PC-9 (cell line): ENCODE results near the gene SHROOM2. TPM values are rescaled to one million over a fixed set of nuclear protein-coding genes. Genes with fewer than 3 reads are reported as not detected.

Experiments
- BruUV-seq: library from RNA; stranded (reverse); fragments of 400-500 nt; replicated peaks from 2 replicates; lab custom pipeline; 2021; lab: Mats Ljungman, UMichigan
- CTCF ChIA-PET: fragments of 300-600 bp; sonication (Branson Sonifier 250); formaldehyde crosslinking; loops from one replicate; lab custom pipeline; 2022; ENCODE audit warnings: antibody characterized with exemption; lab: Charles Lee
- POLR2A ChIA-PET: fragments of 300-600 bp; sonication (Branson Sonifier 250); formaldehyde crosslinking; loops from one replicate; lab custom pipeline; 2022; ENCODE audit warnings: antibody characterized with exemption; ENCODE audit not compliant: unreplicated experiment; lab: Charles Lee
- DNase-seq, 2 experiments: peaks; one replicate each; pipeline versions ENCODE4 v3.0.0 to v3.0.0-alpha.2; 2015 to 2022; ENCODE audit warnings: mixed read lengths in 1 of 2
- H2AFZ ChIP-seq: fragments of 200-600 bp; sonication (generic); 2 replicates; pipeline ENCODE4 v1.8.1; 2017; ENCODE audit warnings: antibody characterized with exemption
- H3F3A ChIP-seq: fragments of 200-600 bp; sonication (generic); 2 replicates; pipeline ENCODE4 v1.8.1; 2017; ENCODE audit warnings: antibody characterized with exemption, mild to moderate bottlenecking, low read depth; ENCODE audit not compliant: insufficient read depth
- H3K27ac ChIP-seq: fragments of 200-600 bp; sonication (generic); 2 replicates; pipeline ENCODE4 v1.6.1; 2016; ENCODE audit warnings: mixed run types
- H3K27me3 ChIP-seq: fragments of 200-600 bp; sonication (generic); 2 replicates; pipeline ENCODE4 v1.6.1; 2016; ENCODE audit warnings: low read depth, mixed run types; ENCODE audit not compliant: insufficient read depth
- H3K36me3 ChIP-seq: fragments of 200-600 bp; sonication (generic); 2 replicates; pipeline ENCODE4 v1.6.1; 2016; ENCODE audit warnings: low read depth, mixed run types
- H3K4me1 ChIP-seq: fragments of 200-600 bp; sonication (generic); replicated peaks from 2 replicates; pipeline ENCODE4 v1.6.1; 2016; ENCODE audit warnings: mixed run types; ENCODE audit not compliant: insufficient read depth
- H3K4me2 ChIP-seq: fragments of 200-600 bp; sonication (generic); 2 replicates; pipeline ENCODE4 v1.6.1; 2017; ENCODE audit warnings: mixed run types
- H3K4me3 ChIP-seq: fragments of 200-600 bp; sonication (generic); 2 replicates; pipeline ENCODE4 v1.6.1; 2016; ENCODE audit warnings: mixed run types
- H3K79me2 ChIP-seq: fragments of 200-600 bp; sonication (generic); 2 replicates; pipeline ENCODE4 v1.6.1; 2017; ENCODE audit warnings: low read depth, mixed run types
- H3K9me2 ChIP-seq: fragments of 200-600 bp; sonication (generic); 2 replicates; pipeline ENCODE4 v1.8.1; 2017; ENCODE audit warnings: mild to moderate bottlenecking; ENCODE audit not compliant: insufficient read depth
- H3K9me3 ChIP-seq: fragments of 200-600 bp; sonication (generic); 2 replicates; pipeline ENCODE4 v1.8.1; 2016; ENCODE audit warnings: low read depth; ENCODE audit not compliant: insufficient read depth
- H4K20me1 ChIP-seq: fragments of 200-600 bp; sonication (generic); 2 replicates; pipeline ENCODE4 v1.8.1; 2017; ENCODE audit not compliant: insufficient read depth
- EZH2 ChIP-seq: fragments of 200-600 bp; sonication (generic); IDR thresholded peaks from 2 replicates; pipeline ENCODE4 v1.8.0; 2017; ENCODE audit warnings: antibody characterized with exemption, low read depth
- intact Hi-C: fragments of 100-400 bp; cut with micrococcal nuclease; formaldehyde crosslinking; loops from one replicate; pipeline ENCODE4 v1.10.0; 2022; ENCODE audit not compliant: unreplicated experiment
- total RNA-seq: library from RNA; stranded (reverse); gene quantifications from 2 replicates; pipeline ENCODE4 v1.2.3, GENCODE V29; 2021
- TF ChIP-seq, protein P1 (sequence below): fragments of 200-600 bp; sonication (generic); conservative IDR thresholded peaks from 2 replicates; pipeline ENCODE4 v1.6.1; 2017; ENCODE audit warnings: mixed run types, antibody characterized with exemption, mild to moderate bottlenecking, moderate library complexity

SHROOM2 gene
- total RNA-seq, 1 experiment from 2014 or later: 0.17 TPM

DNA sequence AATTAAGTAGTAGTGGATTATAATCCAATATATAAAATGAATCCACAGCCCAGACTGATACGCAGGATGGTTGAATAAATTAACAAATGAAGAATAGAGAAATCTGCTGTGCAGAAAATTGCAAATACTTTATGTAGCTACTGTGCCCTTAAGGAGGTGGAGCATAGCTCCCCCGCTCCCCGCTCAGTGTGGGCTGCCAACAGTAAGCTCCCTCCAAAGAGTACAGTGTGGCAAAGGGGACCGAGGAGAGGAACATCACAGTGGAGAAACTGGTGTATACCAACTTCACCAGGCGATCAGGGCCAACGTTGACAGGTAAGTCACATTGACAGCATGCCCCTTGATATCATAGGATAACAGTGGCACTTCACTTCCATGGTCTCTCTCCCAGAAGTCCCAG lies 123.0 kb downstream of the SHROOM2 start:
- Histone ChIP-seq H2AFZ (no peak overlapping the region), H3K4me1 (peaks cover 74% of the 10 kb centered on the region), H3K9me3 (no peaks in the 10 kb centered on the region), H3K9me2 (no peaks in the 10 kb centered on the region), H3K36me3 (no peaks in the 10 kb centered on the region), H4K20me1 (no peaks in the 10 kb centered on the region), H3K4me3 (no peak overlapping the region; the same call in 1 of the 2 replicates), H3K79me2 (no peaks in the 10 kb centered on the region), H3K27ac (peak overlapping the region; percentile 96), H3K4me2 (peak overlapping the region; percentile 26; the same call in 1 of the 2 replicates), H3K27me3 (no peaks in the 10 kb centered on the region), H3F3A (peaks cover 35% of the 10 kb centered on the region)
- intact Hi-C loops: no loop called here
- TF ChIP-seq, protein P1, sequence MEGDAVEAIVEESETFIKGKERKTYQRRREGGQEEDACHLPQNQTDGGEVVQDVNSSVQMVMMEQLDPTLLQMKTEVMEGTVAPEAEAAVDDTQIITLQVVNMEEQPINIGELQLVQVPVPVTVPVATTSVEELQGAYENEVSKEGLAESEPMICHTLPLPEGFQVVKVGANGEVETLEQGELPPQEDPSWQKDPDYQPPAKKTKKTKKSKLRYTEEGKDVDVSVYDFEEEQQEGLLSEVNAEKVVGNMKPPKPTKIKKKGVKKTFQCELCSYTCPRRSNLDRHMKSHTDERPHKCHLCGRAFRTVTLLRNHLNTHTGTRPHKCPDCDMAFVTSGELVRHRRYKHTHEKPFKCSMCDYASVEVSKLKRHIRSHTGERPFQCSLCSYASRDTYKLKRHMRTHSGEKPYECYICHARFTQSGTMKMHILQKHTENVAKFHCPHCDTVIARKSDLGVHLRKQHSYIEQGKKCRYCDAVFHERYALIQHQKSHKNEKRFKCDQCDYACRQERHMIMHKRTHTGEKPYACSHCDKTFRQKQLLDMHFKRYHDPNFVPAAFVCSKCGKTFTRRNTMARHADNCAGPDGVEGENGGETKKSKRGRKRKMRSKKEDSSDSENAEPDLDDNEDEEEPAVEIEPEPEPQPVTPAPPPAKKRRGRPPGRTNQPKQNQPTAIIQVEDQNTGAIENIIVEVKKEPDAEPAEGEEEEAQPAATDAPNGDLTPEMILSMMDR: no peak
- CTCF ChIA-PET: no interaction called here
- POLR2A ChIA-PET: no interaction called here
- no TSS peak for BruUV-seq
- DNase-seq: no peak

DNA sequence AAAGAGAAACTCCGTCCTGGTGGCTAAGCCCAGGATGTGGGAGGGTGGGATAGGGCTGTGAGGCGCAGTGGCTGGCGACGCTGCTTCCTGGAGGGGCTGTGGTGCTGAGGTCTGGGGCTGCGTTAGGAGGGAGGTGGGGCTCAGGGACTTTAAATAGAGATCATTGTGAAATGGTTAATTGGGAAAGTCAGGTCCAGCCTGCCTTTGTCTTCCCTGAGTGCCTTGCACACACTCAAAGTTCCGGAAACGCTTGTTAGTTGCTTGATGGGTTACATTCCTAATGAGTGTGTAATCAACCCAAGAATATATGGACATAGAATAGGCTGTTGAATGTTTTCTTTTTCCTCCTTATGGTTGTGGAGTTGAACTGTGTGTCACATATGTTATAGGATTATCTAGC lies 125.3 kb downstream of the SHROOM2 start:
- peak overlapping the region; percentile 81 for H3K4me2 ChIP-seq
- H4K20me1 ChIP-seq: no peaks in the 10 kb centered on the region
- peak; percentile 27 to 91 for DNase-seq
- H3F3A ChIP-seq: peaks cover 32% of the 10 kb centered on the region
- H3K4me1 ChIP-seq: peaks cover 66% of the 10 kb centered on the region
- H3K27me3 ChIP-seq: no peaks in the 10 kb centered on the region
- H3K27ac ChIP-seq: peak overlapping the region; percentile 92
- BruUV-seq: no TSS peak
- intact Hi-C loops: no loop called here
- H3K79me2 ChIP-seq: no peaks in the 10 kb centered on the region
- ChIA-PET CTCF (no interaction called here), POLR2A (no interaction called here)
- H2AFZ ChIP-seq: no peak overlapping the region
- TF ChIP-seq, protein P1: no peak
- TF ChIP-seq EZH2: no peak
- peak overlapping the region; percentile 44; the same call in 1 of the 2 replicates for H3K4me3 ChIP-seq
- H3K9me2 ChIP-seq: no peaks in the 10 kb centered on the region
- H3K36me3 ChIP-seq: no peaks in the 10 kb centered on the region
- no peaks in the 10 kb centered on the region for H3K9me3 ChIP-seq

DNA sequence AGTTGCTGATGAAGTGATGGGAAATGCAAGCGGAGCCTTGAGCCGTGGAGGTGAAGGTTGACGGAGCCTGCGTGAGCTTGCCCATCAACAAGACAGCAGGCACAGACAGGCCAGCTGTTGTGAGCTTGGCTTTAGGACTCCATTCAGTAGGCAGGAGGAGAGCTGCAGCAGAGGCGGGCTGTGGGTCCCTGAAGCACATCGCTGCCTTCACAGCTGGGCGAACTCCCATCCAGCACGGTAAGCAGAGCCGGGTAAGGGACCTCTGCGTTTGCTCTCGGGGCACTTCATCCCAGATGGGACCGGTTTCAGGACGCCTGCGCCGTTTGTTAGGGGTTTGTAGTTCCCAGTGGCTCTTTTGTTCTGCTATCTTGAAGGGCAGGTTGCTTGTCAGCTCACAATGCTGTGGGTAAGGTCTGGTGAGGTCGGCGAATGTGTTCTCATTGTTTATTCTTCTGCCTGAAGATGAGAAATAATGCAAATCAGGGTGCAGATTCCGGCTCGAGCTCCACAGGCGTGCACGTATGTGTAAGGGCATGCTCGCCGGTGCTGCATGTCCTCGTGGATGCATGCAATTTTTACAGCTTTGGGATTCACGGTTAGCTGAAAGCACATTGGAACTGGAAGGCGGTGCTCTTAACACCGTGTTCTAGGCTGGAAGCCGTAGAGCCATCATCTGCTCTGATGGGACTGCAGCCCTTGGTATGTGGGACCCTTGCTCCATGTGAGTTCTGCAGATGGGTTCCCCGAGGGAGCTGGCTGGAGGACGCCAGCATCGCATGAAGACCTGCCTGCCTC lies 126.3 kb downstream of the SHROOM2 start:
- H3K9me3 ChIP-seq: no peaks in the 10 kb centered on the region
- TF ChIP-seq, protein P1: no peak
- no peak for TF ChIP-seq EZH2
- no peaks in the 10 kb centered on the region for H3K9me2 ChIP-seq
- intact Hi-C loops: loop anchor here (1.0 kb wide), 1 partner anchor 28 kb away; no protein-coding TSS in a partner anchor
- peak overlapping the region; percentile 22; the same call in 1 of the 2 replicates for H2AFZ ChIP-seq
- peak overlapping the region; percentile 81 for H3K4me2 ChIP-seq
- H3K79me2 ChIP-seq: no peaks in the 10 kb centered on the region
- H4K20me1 ChIP-seq: no peaks in the 10 kb centered on the region
- no peaks in the 10 kb centered on the region for H3K27me3 ChIP-seq
- CTCF ChIA-PET: no interaction called here
- BruUV-seq: no TSS peak
- POLR2A ChIA-PET: interaction anchor here (0.7 kb wide), 1 partner anchor 28 kb away, joined by 12 read pairs; no protein-coding TSS in a partner anchor
- H3K36me3 ChIP-seq: no peaks in the 10 kb centered on the region
- H3K4me3 ChIP-seq: peak overlapping the region; percentile 35; the same call in 1 of the 2 replicates
- peaks cover 23% of the 10 kb centered on the region for H3F3A ChIP-seq
- H3K4me1 ChIP-seq: peaks cover 58% of the 10 kb centered on the region
- no peak for DNase-seq
- peak overlapping the region; percentile 92 for H3K27ac ChIP-seq
